ENCODE results near the gene CTSO.

DNA sequence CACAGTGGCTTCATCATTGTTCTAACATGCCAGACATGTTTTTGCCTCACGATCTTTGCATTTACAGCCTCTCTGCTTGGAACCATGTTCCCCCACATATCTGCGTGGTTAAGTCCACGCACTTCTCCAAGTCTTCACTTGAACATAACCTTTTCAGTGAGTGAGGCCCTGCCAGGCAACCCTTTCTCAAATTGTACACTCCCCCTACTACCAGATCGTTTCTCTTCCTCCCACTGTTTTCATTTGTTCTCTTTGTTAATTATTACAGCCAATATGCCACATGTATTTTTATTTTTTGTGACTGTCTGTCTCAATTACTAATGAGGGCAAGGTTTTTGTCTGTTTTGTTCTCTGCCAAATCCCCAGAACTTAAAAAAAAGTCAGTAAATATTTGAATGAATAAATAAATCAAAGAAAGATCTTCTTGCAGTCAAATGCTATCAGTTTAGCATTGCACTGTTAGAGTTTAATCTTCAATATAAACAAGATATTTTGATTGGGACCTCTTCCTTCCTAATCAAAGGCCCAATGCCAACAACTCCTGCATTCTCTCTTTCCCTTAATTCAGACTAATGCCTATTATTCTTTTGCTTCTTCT is 18.2 kb downstream of the CTSO start:
- TF ChIP-seq, protein P1, sequence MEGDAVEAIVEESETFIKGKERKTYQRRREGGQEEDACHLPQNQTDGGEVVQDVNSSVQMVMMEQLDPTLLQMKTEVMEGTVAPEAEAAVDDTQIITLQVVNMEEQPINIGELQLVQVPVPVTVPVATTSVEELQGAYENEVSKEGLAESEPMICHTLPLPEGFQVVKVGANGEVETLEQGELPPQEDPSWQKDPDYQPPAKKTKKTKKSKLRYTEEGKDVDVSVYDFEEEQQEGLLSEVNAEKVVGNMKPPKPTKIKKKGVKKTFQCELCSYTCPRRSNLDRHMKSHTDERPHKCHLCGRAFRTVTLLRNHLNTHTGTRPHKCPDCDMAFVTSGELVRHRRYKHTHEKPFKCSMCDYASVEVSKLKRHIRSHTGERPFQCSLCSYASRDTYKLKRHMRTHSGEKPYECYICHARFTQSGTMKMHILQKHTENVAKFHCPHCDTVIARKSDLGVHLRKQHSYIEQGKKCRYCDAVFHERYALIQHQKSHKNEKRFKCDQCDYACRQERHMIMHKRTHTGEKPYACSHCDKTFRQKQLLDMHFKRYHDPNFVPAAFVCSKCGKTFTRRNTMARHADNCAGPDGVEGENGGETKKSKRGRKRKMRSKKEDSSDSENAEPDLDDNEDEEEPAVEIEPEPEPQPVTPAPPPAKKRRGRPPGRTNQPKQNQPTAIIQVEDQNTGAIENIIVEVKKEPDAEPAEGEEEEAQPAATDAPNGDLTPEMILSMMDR (IDR thresholded peaks at IDR 0.05 in 8 of 11, conservative IDR thresholded peaks at IDR 0.05 in 3 of 11): no peak
- TF ChIP-seq POLR2A (IDR thresholded peaks at IDR 0.05) (no peak), POLR2AphosphoS5 (IDR thresholded peaks at IDR 0.05) (no peak)
